Loucy (cell line): ENCODE measurements around the gene KAT6B.

Experiments used
- H2AFZ ChIP-seq: fragments of 200-600 bp; sonication (generic); 2 replicates; pipeline ENCODE4 v1.6.0; 2016; ENCODE audit warnings: antibody characterized with exemption, mild to moderate bottlenecking, low read length, moderate library complexity
- H3F3A ChIP-seq: fragments of 200-600 bp; 2 replicates; pipeline ENCODE4 v1.6.0; 2016; ENCODE audit warnings: antibody characterized with exemption, low read depth, mild to moderate bottlenecking
- H3K27me3 ChIP-seq: fragments of 200-600 bp; sonication (generic); 2 replicates; pipeline ENCODE4 v1.6.1; 2014; ENCODE audit warnings: low read length, mild to moderate bottlenecking; ENCODE audit not compliant: insufficient read depth, poor library complexity, severe bottlenecking
- H3K36me3 ChIP-seq: fragments of 200-600 bp; sonication (generic); 2 replicates; pipeline ENCODE4 v1.6.1; 2016; ENCODE audit warnings: low read length; ENCODE audit not compliant: insufficient read depth
- H3K4me1 ChIP-seq: fragments of 200-600 bp; sonication (generic); 2 replicates; pipeline ENCODE4 v1.5.1; 2014; ENCODE audit warnings: low read length, mild to moderate bottlenecking; ENCODE audit not compliant: insufficient read depth, poor library complexity, severe bottlenecking
- H3K4me2 ChIP-seq: fragments of 200-600 bp; sonication (generic); 2 replicates; pipeline ENCODE4 v1.6.0; 2014; ENCODE audit warnings: antibody characterized with exemption, low read length, low read depth, mild to moderate bottlenecking; ENCODE audit not compliant: poor library complexity, severe bottlenecking
- H3K4me3 ChIP-seq: fragments of 200-600 bp; sonication (generic); 2 replicates; pipeline ENCODE4 v1.5.1; 2014; ENCODE audit warnings: low read length, mild to moderate bottlenecking, mixed read lengths; ENCODE audit not compliant: poor library complexity, severe bottlenecking
- H3K79me2 ChIP-seq: fragments of 200-600 bp; sonication (generic); 2 replicates; pipeline ENCODE4 v1.6.1; 2014; ENCODE audit warnings: low read length; ENCODE audit not compliant: insufficient read depth
- H3K9ac ChIP-seq: fragments of 200-600 bp; sonication (generic); 2 replicates; pipeline ENCODE4 v1.6.0; 2014; ENCODE audit warnings: mild to moderate bottlenecking, low read depth, low read length, moderate library complexity; ENCODE audit not compliant: poor library complexity, severe bottlenecking
- H3K9me2 ChIP-seq: fragments of 200-600 bp; sonication (generic); replicated peaks from 2 replicates; pipeline ENCODE4 v1.6.1; 2016; ENCODE audit warnings: low read depth, low read length, mixed read lengths
- H3K9me3 ChIP-seq: fragments of 200-600 bp; sonication (generic); 2 replicates; pipeline ENCODE4 v1.6.1; 2014; ENCODE audit warnings: mild to moderate bottlenecking, antibody characterized with exemption, low read length, low read depth; ENCODE audit not compliant: insufficient read depth
- H4K20me1 ChIP-seq: fragments of 200-600 bp; sonication (generic); 2 replicates; pipeline ENCODE4 v1.6.0; 2014; ENCODE audit warnings: antibody characterized with exemption, low read length, mild to moderate bottlenecking; ENCODE audit not compliant: insufficient read depth, poor library complexity, severe bottlenecking
- CTCF ChIP-seq: fragments of 200-600 bp; sonication (generic); conservative IDR thresholded peaks from 2 replicates; pipeline ENCODE4 v1.5.1; 2014; ENCODE audit warnings: mild to moderate bottlenecking, antibody characterized with exemption, low read length
- EZH2phosphoT487 ChIP-seq: fragments of 200-600 bp; IDR thresholded peaks from 2 replicates; pipeline ENCODE4 v1.6.1; 2018; ENCODE audit warnings: antibody characterized with exemption, mild to moderate bottlenecking, moderate library complexity, borderline replicate concordance

KAT6B gene

GRCh38 chr10:74960670-74961069 is 134.3 kb downstream of the KAT6B start:
- Histone ChIP-seq H3F3A (peaks cover 7% of the 10 kb centered on the region; the same call in 1 of the 2 replicates), H3K79me2 (peaks cover 92% of the 10 kb centered on the region), H3K9me2 (no peaks in the 10 kb centered on the region), H3K4me2 (no peak overlapping the region), H3K4me1 (peaks cover 44% of the 10 kb centered on the region), H3K27me3 (no peaks in the 10 kb centered on the region), H3K9me3 (no peaks in the 10 kb centered on the region), H3K4me3 (no peak overlapping the region), H3K9ac (no peak overlapping the region), H3K36me3 (peaks cover 27% of the 10 kb centered on the region; the same call in 1 of the 2 replicates), H2AFZ (no peak overlapping the region), H4K20me1 (peaks cover 19% of the 10 kb centered on the region)
- TF ChIP-seq EZH2phosphoT487 (no peak), CTCF (no peak)

GRCh38 chr10:74962517-74962916 is 136.1 kb downstream of the KAT6B start:
- Histone ChIP-seq H4K20me1 (peaks cover 19% of the 10 kb centered on the region), H3K9ac (no peak overlapping the region), H3K9me2 (no peaks in the 10 kb centered on the region), H3K27me3 (no peaks in the 10 kb centered on the region), H3K4me1 (peaks cover 45% of the 10 kb centered on the region), H3K36me3 (peaks cover 27% of the 10 kb centered on the region; the same call in 1 of the 2 replicates), H3K4me2 (no peak overlapping the region), H3F3A (peaks cover 11% of the 10 kb centered on the region; the same call in 1 of the 2 replicates), H3K4me3 (no peak overlapping the region), H3K9me3 (no peaks in the 10 kb centered on the region), H3K79me2 (peaks cover 86% of the 10 kb centered on the region), H2AFZ (no peak overlapping the region)
- TF ChIP-seq EZH2phosphoT487 (no peak), CTCF (no peak)

- no peak overlapping the region for H3K4me2 ChIP-seq
- no peaks in the 10 kb centered on the region for H3K9me2 ChIP-seq
- H3K79me2 ChIP-seq: peaks cover 76% of the 10 kb centered on the region
- H3K9me3 ChIP-seq: no peaks in the 10 kb centered on the region
- no peak overlapping the region for H2AFZ ChIP-seq
- H3F3A ChIP-seq: peaks cover 19% of the 10 kb centered on the region; the same call in 1 of the 2 replicates
- no peak overlapping the region for H3K9ac ChIP-seq
- H4K20me1 ChIP-seq: peaks cover 12% of the 10 kb centered on the region
- H3K4me1 ChIP-seq: peaks cover 47% of the 10 kb centered on the region
- H3K27me3 ChIP-seq: no peaks in the 10 kb centered on the region
- no peak overlapping the region for H3K4me3 ChIP-seq
- peaks cover 27% of the 10 kb centered on the region; the same call in 1 of the 2 replicates for H3K36me3 ChIP-seq
- TF ChIP-seq CTCF (no peak), EZH2phosphoT487 (no peak)
Observed at GRCh38 chr10:74963549-74963948, 137.1 kb downstream of the KAT6B start.
